Keratinocyte (primary cell): Measurements from ENCODE around the gene ANAPC15. TPM values are rescaled to one million over a fixed set of nuclear protein-coding genes. Genes with fewer than 3 reads are reported as not detected.

Source experiments
- DNase-seq: peaks from one replicate; pipeline ENCODE4 v3.0.0-alpha.2; 2011; ENCODE audit warnings: low read depth, missing footprints, low spot score
- FAIRE-seq: peaks from 2 replicates; lab custom pipeline; 2011; peaks lifted over from hg19 to GRCh38; lab: Jason Lieb, UNC
- H2AFZ ChIP-seq: 2 replicates; pipeline ENCODE4 v1.6.0; 2012; ENCODE audit warnings: low read length, control low read depth, inconsistent platforms; ENCODE audit not compliant: control insufficient read depth
- H3K27ac ChIP-seq: 2 replicates; pipeline ENCODE4 v1.5.1; 2011; ENCODE audit warnings: low read length; ENCODE audit not compliant: control insufficient read depth, insufficient read depth
- H3K27me3 ChIP-seq: 3 replicates; pipeline ENCODE4 v1.6.0; 2011; ENCODE audit warnings: low read length; ENCODE audit not compliant: control insufficient read depth, insufficient read depth; ENCODE audit errors: extremely low read depth
- H3K36me3 ChIP-seq, 2 experiments: 2 replicates in 1 of 2; 3 replicates in 1 of 2; pipeline ENCODE4 v1.5.1; 2011; ENCODE audit warnings: low read length in 2 of 2, mild to moderate bottlenecking in 1 of 2; ENCODE audit not compliant: control insufficient read depth in 2 of 2, insufficient read depth in 2 of 2; ENCODE audit errors: extremely low read depth in 1 of 2
- H3K4me1 ChIP-seq: 3 replicates; pipeline ENCODE4 v1.5.1; 2011; ENCODE audit warnings: low read length; ENCODE audit not compliant: control insufficient read depth, insufficient read depth; ENCODE audit errors: extremely low read depth
- H3K4me2 ChIP-seq: 3 replicates; pipeline ENCODE4 v1.6.0; 2011; ENCODE audit warnings: low read depth, low read length; ENCODE audit not compliant: control insufficient read depth, insufficient read depth; ENCODE audit errors: extremely low read depth
- H3K4me3 ChIP-seq, 3 experiments: fragments of 200-600 bp in 1 of 3; sonication (generic) in 1 of 3; 2 replicates in 2 of 3; 3 replicates in 1 of 3; pipeline ENCODE4 v1.5.1; 2011 to 2016; ENCODE audit warnings: low read length in 3 of 3, mild to moderate bottlenecking in 3 of 3, control low read depth in 2 of 3, inconsistent platforms in 1 of 3, low read depth in 1 of 3, mixed read lengths in 1 of 3, mixed run types in 1 of 3, moderate library complexity in 1 of 3; ENCODE audit not compliant: control insufficient read depth in 2 of 3, insufficient read depth in 2 of 3; ENCODE audit errors: extremely low read depth in 1 of 3
- H3K79me2 ChIP-seq: 2 replicates; pipeline ENCODE4 v1.6.0; 2012; ENCODE audit warnings: low read length; ENCODE audit not compliant: control insufficient read depth, insufficient read depth
- H3K9ac ChIP-seq: 3 replicates; pipeline ENCODE4 v1.6.0; 2011; ENCODE audit warnings: low read length; ENCODE audit not compliant: control insufficient read depth, insufficient read depth; ENCODE audit errors: extremely low read depth
- H3K9me1 ChIP-seq: 3 replicates; pipeline ENCODE4 v1.6.0; 2011; ENCODE audit warnings: low read length; ENCODE audit not compliant: control insufficient read depth, insufficient read depth; ENCODE audit errors: extremely low read depth
- H3K9me3 ChIP-seq: 2 replicates; pipeline ENCODE4 v1.5.1; 2012; ENCODE audit warnings: low read depth, low read length; ENCODE audit not compliant: control insufficient read depth
- H4K20me1 ChIP-seq: 3 replicates; pipeline ENCODE4 v1.6.0; 2011; ENCODE audit warnings: low read length; ENCODE audit not compliant: control insufficient read depth, insufficient read depth; ENCODE audit errors: extremely low read depth
- EZH2 ChIP-seq: IDR thresholded peaks from one replicate; pipeline ENCODE4 v1.6.1; 2012; ENCODE audit warnings: inconsistent platforms, mild to moderate bottlenecking, low read length, moderate library complexity
- dilution Hi-C: fragments of 300-500 bp; cut with MboI; formaldehyde crosslinking; loops from one replicate; pipeline ENCODE4 v1.7.0; 2020; ENCODE audit warnings: low sequenced_read_pairs; ENCODE audit not compliant: extremely low pct_ligation_motif_present
- polyA plus RNA-seq, 5 experiments: library from polyadenylated mRNA; depleted of rRNA in 3 of 5; stranded (reverse) in 3 of 5; stranded (forward) in 1 of 5; unstranded in 1 of 5; fragments of >200 nt; gene quantifications; 1 replicate in 1 of 5; 2 replicates in 3 of 5; 3 replicates in 1 of 5; pipeline versions ENCODE4 v1.2.1 to v1.2.3, GENCODE V29; 2011 to 2012; ENCODE audit warnings: missing spikeins in 2 of 5, low read depth in 1 of 5, low replicate concordance in 1 of 5
- TF ChIP-seq, protein P1 (sequence below), 3 experiments: IDR thresholded peaks in 1 of 3; conservative IDR thresholded peaks in 1 of 3; optimal IDR thresholded peaks in 1 of 3; 2 replicates in 2 of 3; 3 replicates in 1 of 3; pipeline versions ENCODE3 to v1.5.1; 2011; ENCODE audit warnings: low read length in 3 of 3, mild to moderate bottlenecking in 3 of 3, moderate library complexity in 2 of 3, control low read depth in 1 of 3, inconsistent platforms in 1 of 3; ENCODE audit not compliant: insufficient read depth in 2 of 3; ENCODE audit errors: extremely low read depth in 1 of 3

Gene ANAPC15
- polyA plus RNA-seq, 1 donor (not counting 4 experiments of a cell fraction or from before 2014, with no cell fraction given), result 70.9 TPM

- dilution Hi-C loops, result no loop called here
- DNase-seq (no peak), FAIRE-seq (no peak)
- no peaks in the 10 kb centered on the region for H3K9me1 ChIP-seq
- H2AFZ ChIP-seq, result no peak overlapping the region
- no peak overlapping the region for H3K9ac ChIP-seq
- H3K27ac ChIP-seq, result no peak overlapping the region
- no peak for TF ChIP-seq EZH2
- TF ChIP-seq, protein P1, sequence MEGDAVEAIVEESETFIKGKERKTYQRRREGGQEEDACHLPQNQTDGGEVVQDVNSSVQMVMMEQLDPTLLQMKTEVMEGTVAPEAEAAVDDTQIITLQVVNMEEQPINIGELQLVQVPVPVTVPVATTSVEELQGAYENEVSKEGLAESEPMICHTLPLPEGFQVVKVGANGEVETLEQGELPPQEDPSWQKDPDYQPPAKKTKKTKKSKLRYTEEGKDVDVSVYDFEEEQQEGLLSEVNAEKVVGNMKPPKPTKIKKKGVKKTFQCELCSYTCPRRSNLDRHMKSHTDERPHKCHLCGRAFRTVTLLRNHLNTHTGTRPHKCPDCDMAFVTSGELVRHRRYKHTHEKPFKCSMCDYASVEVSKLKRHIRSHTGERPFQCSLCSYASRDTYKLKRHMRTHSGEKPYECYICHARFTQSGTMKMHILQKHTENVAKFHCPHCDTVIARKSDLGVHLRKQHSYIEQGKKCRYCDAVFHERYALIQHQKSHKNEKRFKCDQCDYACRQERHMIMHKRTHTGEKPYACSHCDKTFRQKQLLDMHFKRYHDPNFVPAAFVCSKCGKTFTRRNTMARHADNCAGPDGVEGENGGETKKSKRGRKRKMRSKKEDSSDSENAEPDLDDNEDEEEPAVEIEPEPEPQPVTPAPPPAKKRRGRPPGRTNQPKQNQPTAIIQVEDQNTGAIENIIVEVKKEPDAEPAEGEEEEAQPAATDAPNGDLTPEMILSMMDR (optimal IDR thresholded peaks at IDR 0.05 in 1 of 3, IDR thresholded peaks at IDR 0.05 in 1 of 3, conservative IDR thresholded peaks at IDR 0.05 in 1 of 3; ENCODE audit: extremely low read depth in 1 of 3, insufficient read depth in 2 of 3, low read length in 3 of 3), result no peak
- H3K4me2 ChIP-seq, result no peak overlapping the region
- no peaks in the 10 kb centered on the region for H3K27me3 ChIP-seq
- no peaks in the 10 kb centered on the region for H4K20me1 ChIP-seq
- H3K4me1 ChIP-seq, result peaks cover 19% of the 10 kb centered on the region
- H3K9me3 ChIP-seq, result no peaks in the 10 kb centered on the region
- H3K79me2 ChIP-seq, result no peaks in the 10 kb centered on the region
- H3K4me3 ChIP-seq, result no peak overlapping the region
- H3K36me3 ChIP-seq, result peaks cover 5 to 13% of the 10 kb centered on the region in 2 experiments
Measured at GRCh38 chr11:72088076-72088808, 24.3 kb downstream of the ANAPC15 start.

- no peak for DNase-seq
- Histone ChIP-seq H3K4me3 (no peak overlapping the region), H4K20me1 (no peaks in the 10 kb centered on the region), H3K9me3 (no peaks in the 10 kb centered on the region), H3K9ac (no peak overlapping the region), H3K4me2 (no peak overlapping the region), H3K36me3 (peaks cover 3 to 13% of the 10 kb centered on the region in 2 experiments), H2AFZ (no peak overlapping the region), H3K4me1 (peaks cover 37% of the 10 kb centered on the region), H3K27ac (no peak overlapping the region), H3K79me2 (no peaks in the 10 kb centered on the region), H3K27me3 (no peaks in the 10 kb centered on the region), H3K9me1 (no peaks in the 10 kb centered on the region)
- no peak for TF ChIP-seq EZH2
- TF ChIP-seq, protein P1 (optimal IDR thresholded peaks at IDR 0.05 in 1 of 3, IDR thresholded peaks at IDR 0.05 in 1 of 3, conservative IDR thresholded peaks at IDR 0.05 in 1 of 3; ENCODE audit: extremely low read depth in 1 of 3, insufficient read depth in 2 of 3, low read length in 3 of 3), result no peak
- dilution Hi-C loops, result no loop called here
- FAIRE-seq, result no peak
Measured at GRCh38 chr11:72085621-72086351, 26.7 kb downstream of the ANAPC15 start.
